ENCODE results near the gene SHH. TPM values are rescaled to one million over a fixed set of nuclear protein-coding genes. Genes with fewer than 3 reads are reported as not detected.

SHH gene
- polyA plus RNA-seq, 1 experiment = not detected

- no peaks in the 10 kb centered on the region for H3K27me3 ChIP-seq (ENCODE audit: control insufficient read depth, insufficient read depth, low read length)
- no peaks in the 10 kb centered on the region; the same call in 1 of the 2 replicates for H3K9me3 ChIP-seq (ENCODE audit: control insufficient read depth, insufficient read depth, low read length)
- POLR2A ChIA-PET = no interaction called here
- TF ChIP-seq CTCF (IDR thresholded peaks at IDR 0.05; ENCODE audit: low read depth, low read length) = no peak
- no peak overlapping the region for H3K27ac ChIP-seq (ENCODE audit: low read depth, low read length)
- DNase-seq (ENCODE audit: low read depth, low spot score) = no peak
- CTCF ChIA-PET = interaction anchor here (0.8 kb wide), 1 partner anchor 184 kb away, joined by 4 read pairs; no protein-coding TSS in a partner anchor
- no peak overlapping the region for H3K4me3 ChIP-seq (ENCODE audit: low read depth, low read length)
Observed at GRCh38 chr7:155782466-155782865, 29.8 kb downstream of the SHH start.

GRCh38 chr7:155781433-155781832, 30.8 kb downstream of the SHH start:
- POLR2A ChIA-PET = no interaction called here
- CTCF ChIA-PET = interaction anchor here (0.8 to 1.9 kb wide), 3 partner anchors 11 to 183 kb away, joined by 3 to 8 read pairs (median 4); no protein-coding TSS in a partner anchor
- Histone ChIP-seq H3K27ac (ENCODE audit: low read depth, low read length) (no peak overlapping the region), H3K9me3 (ENCODE audit: control insufficient read depth, insufficient read depth, low read length) (no peaks in the 10 kb centered on the region; the same call in 1 of the 2 replicates), H3K27me3 (ENCODE audit: control insufficient read depth, insufficient read depth, low read length) (no peaks in the 10 kb centered on the region), H3K4me3 (ENCODE audit: low read depth, low read length) (no peak overlapping the region)
- DNase-seq (ENCODE audit: low read depth, low spot score) = no peak
- TF ChIP-seq CTCF (IDR thresholded peaks at IDR 0.05; ENCODE audit: low read depth, low read length) = no peak

GRCh38 chr7:155780884-155781283, 31.4 kb downstream of the SHH start:
- no peak overlapping the region for H3K27ac ChIP-seq (ENCODE audit: low read depth, low read length)
- H3K4me3 ChIP-seq (ENCODE audit: low read depth, low read length) = no peak overlapping the region
- no peak for TF ChIP-seq CTCF (IDR thresholded peaks at IDR 0.05; ENCODE audit: low read depth, low read length)
- no peaks in the 10 kb centered on the region; the same call in 1 of the 2 replicates for H3K9me3 ChIP-seq (ENCODE audit: control insufficient read depth, insufficient read depth, low read length)
- no peak for DNase-seq (ENCODE audit: low read depth, low spot score)
- H3K27me3 ChIP-seq (ENCODE audit: control insufficient read depth, insufficient read depth, low read length) = no peaks in the 10 kb centered on the region
- CTCF ChIA-PET = interaction anchor here (1.2 to 1.9 kb wide), 2 partner anchors 10 to 13 kb away, joined by 3 to 8 read pairs; no protein-coding TSS in a partner anchor
- POLR2A ChIA-PET = no interaction called here

GRCh38 chr7:155778349-155778748, 33.9 kb downstream of the SHH start:
- no peak overlapping the region for H3K4me3 ChIP-seq (ENCODE audit: low read depth, low read length)
- H3K27me3 ChIP-seq (ENCODE audit: control insufficient read depth, insufficient read depth, low read length) = no peaks in the 10 kb centered on the region
- TF ChIP-seq CTCF (IDR thresholded peaks at IDR 0.05; ENCODE audit: low read depth, low read length) = no peak
- no peak for DNase-seq (ENCODE audit: low read depth, low spot score)
- ChIA-PET CTCF (interaction anchor here (1.0 to 2.0 kb wide), 4 partner anchors 10 to 180 kb away, joined by 3 to 10 read pairs (median 7); no protein-coding TSS in a partner anchor), POLR2A (no interaction called here)
- H3K9me3 ChIP-seq (ENCODE audit: control insufficient read depth, insufficient read depth, low read length) = no peaks in the 10 kb centered on the region; the same call in 1 of the 2 replicates
- no peak overlapping the region for H3K27ac ChIP-seq (ENCODE audit: low read depth, low read length)

- POLR2A ChIA-PET = no interaction called here
- no peaks in the 10 kb centered on the region for H3K27me3 ChIP-seq (ENCODE audit: control insufficient read depth, insufficient read depth, low read length)
- CTCF ChIA-PET = interaction anchor here (1.3 to 2.0 kb wide), 2 partner anchors 8 to 178 kb away, joined by 4 to 10 read pairs; no protein-coding TSS in a partner anchor
Observed at GRCh38 chr7:155776606-155777005, 35.7 kb downstream of the SHH start.

More at GRCh38 chr7:155776606-155777005, 35.7 kb downstream of the SHH start:
- Histone ChIP-seq H3K4me3 (ENCODE audit: low read depth, low read length) (no peak overlapping the region), H3K9me3 (ENCODE audit: control insufficient read depth, insufficient read depth, low read length) (no peaks in the 10 kb centered on the region; the same call in 1 of the 2 replicates), H3K27ac (ENCODE audit: low read depth, low read length) (no peak overlapping the region)
- TF ChIP-seq CTCF (IDR thresholded peaks at IDR 0.05; ENCODE audit: low read depth, low read length) = no peak
- DNase-seq (ENCODE audit: low read depth, low spot score) = no peak
